Activated CD4-positive, alpha-beta T cell treated with anti-CD3 and anti-CD28 coated beads, Interleukin-2, amount 50 U/mL, for 48 hours (primary cell): ENCODE results near the gene FN3KRP.
A peak's percentile ranks its signal among the peaks of the same experiment; 100 is the strongest.

ENCODE experiments used
- DNase-seq, 2 experiments: peaks; one replicate each; pipeline ENCODE4 v3.0.0-alpha.2; 2020

The FN3KRP gene, protein sequence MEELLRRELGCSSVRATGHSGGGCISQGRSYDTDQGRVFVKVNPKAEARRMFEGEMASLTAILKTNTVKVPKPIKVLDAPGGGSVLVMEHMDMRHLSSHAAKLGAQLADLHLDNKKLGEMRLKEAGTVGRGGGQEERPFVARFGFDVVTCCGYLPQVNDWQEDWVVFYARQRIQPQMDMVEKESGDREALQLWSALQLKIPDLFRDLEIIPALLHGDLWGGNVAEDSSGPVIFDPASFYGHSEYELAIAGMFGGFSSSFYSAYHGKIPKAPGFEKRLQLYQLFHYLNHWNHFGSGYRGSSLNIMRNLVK

GRCh38 chr17:82716203-82717010 is at the start of gene FN3KRP:
TSS of gene FN3KRP (plus strand) at chr17:82716706. CDS start at chr17:82716756, 50 bp downstream.
- DNase-seq, result peak; percentile 85 to 86

DNA sequence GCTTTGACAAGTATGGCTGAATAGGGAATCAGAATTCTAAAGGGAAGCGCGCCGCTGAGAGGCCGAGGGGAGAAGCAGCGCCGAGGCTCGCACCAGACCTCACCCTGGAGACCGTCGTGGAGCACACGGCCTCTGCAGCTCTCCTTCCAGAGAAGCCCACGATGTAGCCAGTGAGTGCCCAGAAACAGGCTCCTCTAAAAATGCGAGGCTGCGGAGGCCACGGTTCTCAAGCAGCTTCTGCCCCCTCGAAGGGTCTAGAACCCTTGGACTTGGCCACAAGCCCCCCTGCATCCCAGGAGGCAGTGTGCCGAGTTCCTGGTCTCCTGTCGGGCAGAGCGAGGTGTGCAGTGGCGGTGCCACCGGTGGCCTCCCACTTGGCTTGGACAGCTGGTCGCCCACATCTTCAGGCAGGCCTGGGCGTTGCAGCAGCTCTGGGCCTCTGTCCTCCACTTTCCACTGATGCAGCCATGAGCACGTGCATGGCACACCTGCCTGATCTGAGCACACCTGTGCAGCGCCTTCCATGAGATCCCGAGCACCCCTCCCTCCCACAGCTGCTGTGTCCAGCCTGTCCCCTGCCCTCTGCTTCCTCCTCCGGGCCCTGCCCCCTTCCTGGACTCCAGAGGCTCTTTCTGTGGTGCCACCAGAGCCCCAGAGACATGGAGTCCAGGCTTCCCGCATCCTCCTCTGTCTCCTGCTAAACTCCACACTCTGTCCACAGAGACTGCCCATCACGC is 49.4 kb upstream of the FN3KRP start:
- no peak for DNase-seq

DNA sequence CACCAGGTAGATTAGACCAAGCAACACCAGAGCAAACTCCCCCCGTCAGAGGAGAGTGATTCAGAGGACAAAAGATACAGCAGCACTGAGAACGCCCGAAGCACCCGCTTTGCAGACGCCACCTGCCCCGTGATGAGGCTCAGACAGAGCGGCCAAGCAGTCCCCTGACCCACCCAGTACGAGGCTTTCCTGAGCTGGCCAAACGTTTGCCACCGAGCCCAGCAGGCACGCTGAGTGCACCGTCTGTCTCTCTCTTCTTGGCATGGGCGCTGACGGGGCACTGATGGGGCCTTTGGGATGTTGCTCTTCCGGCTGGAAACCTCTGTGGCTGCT is 48.9 kb upstream of the FN3KRP start:
- no peak for DNase-seq

- DNase-seq, result no peak
Observed at GRCh38 chr17:82668024-82668630, 48.4 kb upstream of the FN3KRP start.

DNA sequence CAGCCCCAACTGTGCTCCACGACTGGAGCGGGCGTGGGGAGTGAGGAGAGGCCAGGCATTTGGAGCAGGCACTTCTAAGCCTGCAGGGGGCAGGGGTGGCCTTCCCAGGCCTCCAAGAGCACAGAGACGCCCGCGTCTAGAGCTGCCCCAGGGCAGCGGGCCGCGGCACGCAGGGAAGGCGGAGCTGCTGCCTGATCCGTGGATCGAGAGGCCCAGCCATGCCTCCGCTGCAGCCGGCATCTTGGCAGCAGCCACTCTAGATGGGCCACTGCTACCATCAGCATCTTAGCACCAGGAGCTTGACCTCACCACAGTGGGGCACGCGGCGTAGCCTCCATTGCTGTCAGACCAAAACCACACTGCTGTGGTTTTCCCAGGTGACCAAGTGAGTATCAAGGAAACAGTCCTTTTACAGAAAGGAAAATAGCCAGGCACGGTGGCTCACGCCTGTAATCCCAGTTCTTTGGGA is 47.8 kb upstream of the FN3KRP start:
- peak; percentile 45 to 54 for DNase-seq

- DNase-seq, result no peak
Observed at GRCh38 chr17:82670661-82671450, 45.6 kb upstream of the FN3KRP start.

DNA sequence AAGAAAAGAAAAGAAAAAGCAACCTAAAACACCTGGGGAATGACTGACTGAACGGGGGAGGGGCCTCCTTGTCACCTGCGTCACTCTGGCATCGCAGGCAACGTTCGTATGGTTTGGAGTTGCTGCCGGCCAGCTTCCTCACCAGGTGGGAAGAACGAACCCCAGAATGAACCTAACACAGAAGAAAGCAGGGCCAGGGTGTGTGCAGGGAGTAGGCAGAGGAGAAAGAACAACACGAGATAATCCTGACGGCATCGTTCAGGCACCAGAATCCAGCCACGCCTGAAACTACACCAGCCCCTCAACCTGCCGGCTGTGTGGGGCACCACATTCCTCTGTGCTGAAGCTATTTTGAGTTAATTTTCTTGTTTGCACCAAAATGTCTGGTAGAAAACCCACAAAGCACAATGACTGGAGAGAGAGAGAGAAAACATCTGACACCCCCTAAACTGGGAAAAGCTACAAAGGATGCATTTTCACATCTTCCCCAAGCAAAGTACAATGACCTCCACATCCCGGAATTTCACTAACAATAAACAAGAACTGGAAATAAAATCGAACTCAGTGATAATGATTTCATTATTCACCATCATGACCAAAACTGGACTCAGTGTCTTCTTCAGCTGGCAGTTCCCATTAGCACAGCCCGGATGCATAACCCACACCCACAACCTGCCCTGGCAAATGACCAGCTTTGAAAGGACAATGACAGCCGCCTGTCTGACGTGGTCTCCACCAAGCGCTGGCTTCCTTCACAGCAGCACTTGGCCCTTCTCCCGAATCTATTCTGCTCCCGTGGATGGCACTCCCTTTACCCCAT is 41.6 kb upstream of the FN3KRP start:
- no peak for DNase-seq

- no peak for DNase-seq
Observed at GRCh38 chr17:82675476-82676245, 40.8 kb upstream of the FN3KRP start.

- DNase-seq, result no peak
Observed at GRCh38 chr17:82677353-82677925, 39.1 kb upstream of the FN3KRP start.

DNA sequence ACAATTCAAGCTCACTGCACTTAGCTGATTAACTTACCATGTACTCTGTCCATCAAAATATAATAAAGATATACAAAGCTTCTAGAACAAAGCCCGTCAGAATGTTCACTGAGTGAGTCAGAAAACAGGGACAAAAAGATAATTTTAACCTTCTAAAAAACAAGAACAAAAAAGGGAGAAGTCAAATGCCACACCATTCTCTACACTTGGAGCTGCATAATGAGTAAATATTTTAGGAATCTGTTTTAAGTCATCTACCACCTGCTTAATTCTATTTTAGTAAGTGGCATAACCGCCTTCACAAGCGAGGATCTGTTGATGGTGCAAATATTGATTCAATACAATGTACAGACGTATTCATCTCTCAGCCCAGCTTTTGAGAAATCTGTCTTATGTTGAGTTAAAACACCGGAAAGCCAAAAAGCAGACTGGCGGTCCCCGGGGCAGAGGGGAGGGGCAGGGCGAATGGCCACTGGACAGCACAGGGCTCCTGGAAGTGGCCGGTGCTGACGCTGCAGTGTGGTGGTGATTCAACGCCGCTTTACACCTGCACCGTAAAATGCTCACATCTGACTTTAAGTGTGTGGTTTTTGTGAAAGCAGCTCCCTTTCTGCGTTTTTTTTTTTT is 38.1 kb upstream of the FN3KRP start:
- DNase-seq, result no peak

- DNase-seq, result no peak
Observed at GRCh38 chr17:82679586-82680465, 36.7 kb upstream of the FN3KRP start.

DNA sequence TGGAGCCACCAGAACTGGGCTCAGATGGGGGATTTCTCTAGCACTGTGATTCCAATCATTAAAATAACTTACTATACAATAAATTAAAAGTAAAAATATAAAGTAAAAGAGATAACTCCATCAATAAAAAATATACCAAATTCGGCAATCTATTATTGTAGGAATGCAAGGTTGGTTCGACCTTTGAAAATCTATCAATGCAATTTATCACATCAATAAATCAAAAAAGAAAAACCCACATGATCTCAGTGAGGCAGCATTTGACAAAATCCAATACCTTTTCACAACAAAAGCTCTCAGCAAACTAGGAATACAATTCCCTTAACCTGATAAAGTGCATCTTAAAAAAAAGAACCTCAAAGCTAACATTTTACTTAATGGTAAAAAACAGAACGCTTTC is 35.0 kb upstream of the FN3KRP start:
- DNase-seq, result no peak

DNA sequence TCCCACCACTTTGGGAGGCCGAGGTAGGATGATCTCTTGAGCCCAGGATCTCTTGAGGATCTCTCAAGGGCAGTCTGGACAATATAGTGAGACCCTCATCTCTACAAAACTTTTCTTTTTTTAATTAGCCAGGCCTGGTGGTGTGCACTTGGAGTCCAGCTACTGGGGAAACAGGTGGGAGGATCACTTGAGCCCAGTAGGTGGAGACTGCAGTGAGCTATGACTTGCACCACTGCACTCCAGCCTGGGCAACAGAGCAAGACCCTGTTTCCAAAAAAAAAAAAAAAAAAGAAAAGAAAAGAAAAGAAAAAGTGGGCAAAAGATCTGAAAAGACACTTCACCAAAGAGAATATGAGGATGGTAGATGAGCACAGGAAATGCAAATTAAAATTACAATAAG is 33.0 kb upstream of the FN3KRP start:
- no peak for DNase-seq

GRCh38 chr17:82684228-82684841 is 32.2 kb upstream of the FN3KRP start:
- no peak for DNase-seq

- no peak for DNase-seq
Observed at GRCh38 chr17:82685291-82685690, 31.2 kb upstream of the FN3KRP start.

DNA sequence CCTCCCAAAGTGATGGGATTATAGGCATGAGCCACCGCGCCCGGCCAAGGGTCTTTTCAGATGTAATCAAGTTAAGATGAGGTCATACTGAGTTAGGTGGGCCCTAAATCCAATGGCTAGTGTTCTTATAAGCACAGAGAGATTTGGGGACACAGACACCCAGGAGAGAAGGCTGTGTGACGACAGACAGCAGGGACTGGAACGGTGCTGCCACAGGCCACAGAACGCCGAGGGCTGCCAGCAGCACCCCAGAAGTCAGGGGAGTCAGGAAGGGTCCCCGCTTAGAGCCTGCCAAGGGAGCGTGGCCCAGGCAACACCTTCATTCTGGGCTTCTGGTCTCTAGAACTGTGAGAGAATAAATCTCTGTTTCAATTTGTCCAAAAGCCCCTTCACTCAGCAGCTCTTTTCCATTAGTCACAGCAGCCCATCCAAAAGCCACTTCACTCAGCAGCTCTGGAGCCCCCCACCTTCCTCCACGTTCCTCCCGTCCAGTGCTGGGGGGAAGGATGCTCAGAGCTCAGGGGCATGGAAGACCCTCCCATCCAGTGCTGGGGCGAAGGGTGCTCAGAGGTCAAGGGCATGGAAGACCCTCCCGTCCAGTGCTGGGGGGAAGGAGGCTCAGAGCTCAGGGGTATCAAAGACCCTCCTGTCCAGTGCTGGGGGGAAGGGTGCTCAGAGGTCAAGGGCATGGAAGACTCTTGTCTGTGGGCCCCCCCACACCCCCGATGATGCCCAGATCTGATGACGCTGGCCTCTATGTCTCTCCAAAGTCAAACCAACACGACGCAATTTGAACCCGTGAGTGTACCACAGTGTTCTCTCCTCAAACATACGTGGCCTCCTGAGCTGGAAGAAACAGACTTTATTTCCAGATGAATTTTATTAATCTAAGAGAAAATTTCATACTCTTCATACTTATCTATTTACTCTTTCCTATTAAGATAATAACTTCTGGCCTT is 29.9 kb upstream of the FN3KRP start:
- no peak for DNase-seq

DNA sequence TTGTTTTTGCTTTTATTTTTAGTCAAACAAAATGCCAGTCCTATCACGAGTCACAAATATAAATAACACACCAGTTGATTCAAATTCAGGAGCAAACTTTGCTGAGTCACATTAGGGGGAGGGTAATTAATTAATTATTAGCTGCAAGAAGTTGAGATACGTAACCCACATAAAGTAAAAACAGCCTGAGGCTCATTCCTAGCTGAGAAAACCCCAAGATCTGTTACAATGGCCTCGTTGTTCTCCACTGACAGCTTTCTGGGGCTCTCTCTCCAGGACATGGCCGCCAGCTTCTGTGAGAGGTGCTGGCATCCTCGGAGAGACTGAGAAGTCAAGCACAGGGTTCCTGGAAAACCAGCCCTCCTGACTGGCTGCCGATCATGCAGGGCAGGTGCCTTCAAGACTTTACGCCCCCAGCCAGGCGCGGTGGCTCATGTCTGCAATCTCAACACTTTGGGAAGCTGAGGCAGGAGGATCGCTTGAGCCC is 29.1 kb upstream of the FN3KRP start:
- DNase-seq, result no peak
